H1 (cell line): ENCODE measurements around the gene ZNF469. TPM values are rescaled to one million over a fixed set of nuclear protein-coding genes. Genes with fewer than 3 reads are reported as not detected.

ENCODE experiments used
- ASH2L ChIP-seq: fragments of 200-600, 300-600 bp; sonication (generic); IDR thresholded peaks from one replicate; pipeline ENCODE4 v1.7.1; 2017; ENCODE audit warnings: low read length
- ATF2 ChIP-seq: IDR thresholded peaks from 2 replicates; pipeline ENCODE4 v1.6.1; 2012; ENCODE audit warnings: low read length, inconsistent platforms
- ATF3 ChIP-seq: IDR thresholded peaks from 2 replicates; pipeline ENCODE4 v1.6.1; 2011; ENCODE audit warnings: low read depth, mild to moderate bottlenecking, low read length; ENCODE audit not compliant: insufficient read depth
- CBX5 ChIP-seq: fragments of 300-800, 300-1000 bp; sonication (generic); IDR thresholded peaks from 2 replicates; pipeline ENCODE4 v1.7.1; 2016; ENCODE audit warnings: antibody characterized with exemption, low read length, low read depth
- CTBP2 ChIP-seq: IDR thresholded peaks from 2 replicates; pipeline ENCODE4 v1.7.0; 2011; ENCODE audit warnings: borderline replicate concordance, mild to moderate bottlenecking, moderate library complexity, mixed read lengths, low read length; ENCODE audit not compliant: insufficient read depth, insufficient read length
- FOSL1 ChIP-seq: IDR thresholded peaks from 2 replicates; pipeline ENCODE4 v1.6.1; 2011; ENCODE audit warnings: mild to moderate bottlenecking, low read depth, low read length, moderate library complexity; ENCODE audit not compliant: insufficient read depth
- JUND ChIP-seq: IDR thresholded peaks from 2 replicates; pipeline ENCODE4 v1.6.1; 2011; ENCODE audit warnings: mild to moderate bottlenecking, improper control_type of control experiment, low read length
- polyA plus RNA-seq, 7 experiments: library from polyadenylated mRNA; depleted of rRNA in 3 of 7; stranded (reverse) in 5 of 7; unstranded in 2 of 7; fragments of >200 nt in 5 of 7; fragments of 200-250 nt in 2 of 7; gene quantifications; 1 replicate in 5 of 7; 2 replicates in 1 of 7; 4 replicates in 1 of 7; pipeline versions ENCODE4 v1.2.1 to v1.2.3, GENCODE V29; 2011 to 2013; ENCODE audit warnings: missing spikeins in 2 of 7, mixed read lengths in 2 of 7
- total RNA-seq: library from RNA; stranded (reverse); fragmentation: NEBNext Ultra II Directional; extraction: Animal tissue kit (Norgen Biotek cat#: 25700); gene quantifications from 2 replicates; pipeline ENCODE4 v1.2.1, GENCODE V29; 2021
- TF ChIP-seq, protein P1 (sequence below): fragments of 300-600 bp; sonication (generic); IDR thresholded peaks from 2 replicates; pipeline ENCODE4 v1.7.1; 2012; ENCODE audit warnings: low read length, moderate library complexity, mild to moderate bottlenecking, inconsistent platforms; ENCODE audit not compliant: insufficient replicate concordance

ZNF469 gene
- total and polyA plus RNA-seq, 2 of the 8 experiments (the other 6 are each of a cell fraction or from before 2014, with no cell fraction given), result 0.30 to 1.8 TPM

DNA sequence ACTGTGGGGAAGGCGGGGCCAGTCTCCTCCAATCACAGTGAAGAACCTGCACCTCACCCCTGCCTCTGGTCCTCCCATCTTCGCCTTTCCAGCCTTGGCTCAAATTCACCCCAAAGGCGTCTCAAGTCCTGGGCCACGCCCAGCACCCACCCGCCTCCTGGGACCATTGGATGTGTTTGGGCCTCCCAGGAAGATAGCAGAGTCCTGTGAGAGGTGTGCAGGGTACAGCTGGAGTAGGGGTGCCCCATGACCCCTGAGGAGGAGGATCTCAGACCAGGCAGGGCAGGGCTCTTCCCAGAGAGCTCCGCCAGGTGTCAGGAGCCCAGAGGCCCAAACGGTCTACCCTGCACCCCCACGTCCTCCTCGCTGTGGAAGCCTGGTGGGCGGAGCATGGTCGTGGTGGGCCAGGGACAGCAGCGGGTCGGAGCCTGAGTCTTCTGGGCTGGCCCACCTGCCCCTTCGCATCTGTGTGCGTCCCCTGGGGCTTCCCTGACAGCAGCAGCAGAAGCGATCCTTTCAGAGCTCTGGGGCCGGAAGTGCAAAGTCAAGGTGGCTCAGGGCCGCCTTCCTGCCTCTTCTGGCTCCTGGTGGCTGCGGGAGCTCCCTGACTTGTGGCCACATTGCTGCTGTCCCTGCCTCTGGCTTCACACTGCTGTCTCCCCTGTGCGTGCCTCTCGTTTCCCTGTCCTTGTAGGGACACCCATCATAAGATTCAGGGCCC is 34.9 kb upstream of the ZNF469 start (continued):
- TF ChIP-seq, protein P1, sequence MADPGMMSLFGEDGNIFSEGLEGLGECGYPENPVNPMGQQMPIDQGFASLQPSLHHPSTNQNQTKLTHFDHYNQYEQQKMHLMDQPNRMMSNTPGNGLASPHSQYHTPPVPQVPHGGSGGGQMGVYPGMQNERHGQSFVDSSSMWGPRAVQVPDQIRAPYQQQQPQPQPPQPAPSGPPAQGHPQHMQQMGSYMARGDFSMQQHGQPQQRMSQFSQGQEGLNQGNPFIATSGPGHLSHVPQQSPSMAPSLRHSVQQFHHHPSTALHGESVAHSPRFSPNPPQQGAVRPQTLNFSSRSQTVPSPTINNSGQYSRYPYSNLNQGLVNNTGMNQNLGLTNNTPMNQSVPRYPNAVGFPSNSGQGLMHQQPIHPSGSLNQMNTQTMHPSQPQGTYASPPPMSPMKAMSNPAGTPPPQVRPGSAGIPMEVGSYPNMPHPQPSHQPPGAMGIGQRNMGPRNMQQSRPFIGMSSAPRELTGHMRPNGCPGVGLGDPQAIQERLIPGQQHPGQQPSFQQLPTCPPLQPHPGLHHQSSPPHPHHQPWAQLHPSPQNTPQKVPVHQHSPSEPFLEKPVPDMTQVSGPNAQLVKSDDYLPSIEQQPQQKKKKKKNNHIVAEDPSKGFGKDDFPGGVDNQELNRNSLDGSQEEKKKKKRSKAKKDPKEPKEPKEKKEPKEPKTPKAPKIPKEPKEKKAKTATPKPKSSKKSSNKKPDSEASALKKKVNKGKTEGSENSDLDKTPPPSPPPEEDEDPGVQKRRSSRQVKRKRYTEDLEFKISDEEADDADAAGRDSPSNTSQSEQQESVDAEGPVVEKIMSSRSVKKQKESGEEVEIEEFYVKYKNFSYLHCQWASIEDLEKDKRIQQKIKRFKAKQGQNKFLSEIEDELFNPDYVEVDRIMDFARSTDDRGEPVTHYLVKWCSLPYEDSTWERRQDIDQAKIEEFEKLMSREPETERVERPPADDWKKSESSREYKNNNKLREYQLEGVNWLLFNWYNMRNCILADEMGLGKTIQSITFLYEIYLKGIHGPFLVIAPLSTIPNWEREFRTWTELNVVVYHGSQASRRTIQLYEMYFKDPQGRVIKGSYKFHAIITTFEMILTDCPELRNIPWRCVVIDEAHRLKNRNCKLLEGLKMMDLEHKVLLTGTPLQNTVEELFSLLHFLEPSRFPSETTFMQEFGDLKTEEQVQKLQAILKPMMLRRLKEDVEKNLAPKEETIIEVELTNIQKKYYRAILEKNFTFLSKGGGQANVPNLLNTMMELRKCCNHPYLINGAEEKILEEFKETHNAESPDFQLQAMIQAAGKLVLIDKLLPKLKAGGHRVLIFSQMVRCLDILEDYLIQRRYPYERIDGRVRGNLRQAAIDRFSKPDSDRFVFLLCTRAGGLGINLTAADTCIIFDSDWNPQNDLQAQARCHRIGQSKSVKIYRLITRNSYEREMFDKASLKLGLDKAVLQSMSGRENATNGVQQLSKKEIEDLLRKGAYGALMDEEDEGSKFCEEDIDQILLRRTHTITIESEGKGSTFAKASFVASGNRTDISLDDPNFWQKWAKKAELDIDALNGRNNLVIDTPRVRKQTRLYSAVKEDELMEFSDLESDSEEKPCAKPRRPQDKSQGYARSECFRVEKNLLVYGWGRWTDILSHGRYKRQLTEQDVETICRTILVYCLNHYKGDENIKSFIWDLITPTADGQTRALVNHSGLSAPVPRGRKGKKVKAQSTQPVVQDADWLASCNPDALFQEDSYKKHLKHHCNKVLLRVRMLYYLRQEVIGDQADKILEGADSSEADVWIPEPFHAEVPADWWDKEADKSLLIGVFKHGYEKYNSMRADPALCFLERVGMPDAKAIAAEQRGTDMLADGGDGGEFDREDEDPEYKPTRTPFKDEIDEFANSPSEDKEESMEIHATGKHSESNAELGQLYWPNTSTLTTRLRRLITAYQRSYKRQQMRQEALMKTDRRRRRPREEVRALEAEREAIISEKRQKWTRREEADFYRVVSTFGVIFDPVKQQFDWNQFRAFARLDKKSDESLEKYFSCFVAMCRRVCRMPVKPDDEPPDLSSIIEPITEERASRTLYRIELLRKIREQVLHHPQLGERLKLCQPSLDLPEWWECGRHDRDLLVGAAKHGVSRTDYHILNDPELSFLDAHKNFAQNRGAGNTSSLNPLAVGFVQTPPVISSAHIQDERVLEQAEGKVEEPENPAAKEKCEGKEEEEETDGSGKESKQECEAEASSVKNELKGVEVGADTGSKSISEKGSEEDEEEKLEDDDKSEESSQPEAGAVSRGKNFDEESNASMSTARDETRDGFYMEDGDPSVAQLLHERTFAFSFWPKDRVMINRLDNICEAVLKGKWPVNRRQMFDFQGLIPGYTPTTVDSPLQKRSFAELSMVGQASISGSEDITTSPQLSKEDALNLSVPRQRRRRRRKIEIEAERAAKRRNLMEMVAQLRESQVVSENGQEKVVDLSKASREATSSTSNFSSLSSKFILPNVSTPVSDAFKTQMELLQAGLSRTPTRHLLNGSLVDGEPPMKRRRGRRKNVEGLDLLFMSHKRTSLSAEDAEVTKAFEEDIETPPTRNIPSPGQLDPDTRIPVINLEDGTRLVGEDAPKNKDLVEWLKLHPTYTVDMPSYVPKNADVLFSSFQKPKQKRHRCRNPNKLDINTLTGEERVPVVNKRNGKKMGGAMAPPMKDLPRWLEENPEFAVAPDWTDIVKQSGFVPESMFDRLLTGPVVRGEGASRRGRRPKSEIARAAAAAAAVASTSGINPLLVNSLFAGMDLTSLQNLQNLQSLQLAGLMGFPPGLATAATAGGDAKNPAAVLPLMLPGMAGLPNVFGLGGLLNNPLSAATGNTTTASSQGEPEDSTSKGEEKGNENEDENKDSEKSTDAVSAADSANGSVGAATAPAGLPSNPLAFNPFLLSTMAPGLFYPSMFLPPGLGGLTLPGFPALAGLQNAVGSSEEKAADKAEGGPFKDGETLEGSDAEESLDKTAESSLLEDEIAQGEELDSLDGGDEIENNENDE, result no peak
- no peak for TF ChIP-seq ATF2
- no peak for TF ChIP-seq FOSL1
- TF ChIP-seq ASH2L, result no peak
- TF ChIP-seq JUND, result no peak
- TF ChIP-seq CBX5, result no peak
- no peak for TF ChIP-seq CTBP2
- no peak for TF ChIP-seq ATF3
